Glomerular endothelial cell (primary cell): Measurements from ENCODE around the gene SPTBN2. TPM values are rescaled to one million over a fixed set of nuclear protein-coding genes. Genes with fewer than 3 reads are reported as not detected.

ENCODE experiments used
- DNase-seq: peaks from one replicate; pipeline ENCODE4 v3.0.0-alpha.2; 2011; ENCODE audit warnings: low read depth, low spot score; ENCODE audit errors: extremely low read depth
- total RNA-seq: library from RNA; depleted of rRNA; stranded (reverse); fragments of >200 nt; gene quantifications from 2 replicates; pipeline ENCODE4 v1.2.3, GENCODE V29; 2015

The SPTBN2 gene
- total RNA-seq, 1 donor from 2014 or later = 47.7 TPM

GRCh38 chr11:66686801-66687750 is 41.9 kb downstream of the SPTBN2 start:
- no peak for DNase-seq

DNA sequence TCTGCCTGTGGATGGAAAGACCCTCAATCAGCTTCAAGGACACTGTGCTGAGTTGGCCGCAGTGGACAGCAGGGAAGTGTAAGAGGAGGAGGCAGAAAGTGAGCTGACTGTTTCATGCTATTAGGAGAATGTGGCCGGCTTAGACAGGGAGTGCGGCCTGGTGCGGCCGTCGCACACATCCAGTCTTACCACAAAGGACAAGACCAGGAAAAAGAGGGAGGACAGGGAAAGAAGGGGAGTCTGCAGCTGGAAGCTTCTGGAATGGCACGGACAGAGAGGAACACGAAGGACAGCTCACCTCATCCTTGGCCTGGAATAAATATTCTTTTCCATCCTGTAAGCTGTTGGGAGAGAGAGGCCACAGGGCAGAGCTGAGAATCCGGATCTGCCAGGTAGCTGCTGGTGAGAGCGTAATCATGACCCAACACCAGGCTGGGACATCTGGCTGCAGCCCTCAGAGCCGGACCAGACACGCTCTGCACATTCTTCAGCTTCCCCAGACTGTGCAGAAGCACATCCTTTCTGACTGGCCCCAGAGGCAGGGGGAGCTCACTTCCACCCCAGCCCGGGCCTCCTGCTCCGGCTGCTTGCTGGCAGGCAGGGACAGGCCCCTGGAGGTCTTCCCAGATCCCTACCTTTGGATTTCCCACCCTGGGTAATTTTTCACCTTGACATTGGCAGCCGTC is 42.8 kb downstream of the SPTBN2 start:
- no peak for DNase-seq

GRCh38 chr11:66685276-66686099 is 43.5 kb downstream of the SPTBN2 start:
- no peak for DNase-seq

- no peak for DNase-seq
These were observed 44.4 kb downstream of the SPTBN2 start for GRCh38 chr11:66684635-66685034.

DNA sequence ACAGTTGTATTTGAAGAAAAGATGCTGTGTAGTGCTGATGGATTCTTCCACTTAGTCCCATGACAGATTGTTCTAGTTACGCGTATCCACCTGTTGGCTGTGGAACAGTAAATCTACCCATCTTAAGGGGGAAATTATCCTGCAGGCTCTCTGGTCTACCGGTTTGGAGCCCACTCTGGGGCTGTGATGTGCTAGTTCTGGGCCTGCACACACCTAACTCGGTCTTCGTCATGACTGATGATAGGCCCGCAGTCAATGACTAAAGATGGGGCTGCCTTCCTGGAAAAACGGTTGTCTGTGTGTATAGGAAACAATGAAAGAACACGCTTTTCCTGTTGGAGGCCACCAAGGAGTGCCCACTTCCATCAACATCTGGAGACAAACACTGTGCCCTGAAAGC is 45.1 kb downstream of the SPTBN2 start:
- no peak for DNase-seq

GRCh38 chr11:66680966-66681645 is 47.9 kb downstream of the SPTBN2 start:
- DNase-seq = no peak

- peak; percentile 62 for DNase-seq
These were observed 51.2 kb downstream of the SPTBN2 start, which contains the start of gene RBM4B for GRCh38 chr11:66677599-66678375. Gene RBM4B (minus strand): TSS chr11:66677887. CDS start chr11:66677079, 808 bp downstream.

- no peak for DNase-seq
These were observed 52.0 kb downstream of the SPTBN2 start for GRCh38 chr11:66676931-66677598.

DNA sequence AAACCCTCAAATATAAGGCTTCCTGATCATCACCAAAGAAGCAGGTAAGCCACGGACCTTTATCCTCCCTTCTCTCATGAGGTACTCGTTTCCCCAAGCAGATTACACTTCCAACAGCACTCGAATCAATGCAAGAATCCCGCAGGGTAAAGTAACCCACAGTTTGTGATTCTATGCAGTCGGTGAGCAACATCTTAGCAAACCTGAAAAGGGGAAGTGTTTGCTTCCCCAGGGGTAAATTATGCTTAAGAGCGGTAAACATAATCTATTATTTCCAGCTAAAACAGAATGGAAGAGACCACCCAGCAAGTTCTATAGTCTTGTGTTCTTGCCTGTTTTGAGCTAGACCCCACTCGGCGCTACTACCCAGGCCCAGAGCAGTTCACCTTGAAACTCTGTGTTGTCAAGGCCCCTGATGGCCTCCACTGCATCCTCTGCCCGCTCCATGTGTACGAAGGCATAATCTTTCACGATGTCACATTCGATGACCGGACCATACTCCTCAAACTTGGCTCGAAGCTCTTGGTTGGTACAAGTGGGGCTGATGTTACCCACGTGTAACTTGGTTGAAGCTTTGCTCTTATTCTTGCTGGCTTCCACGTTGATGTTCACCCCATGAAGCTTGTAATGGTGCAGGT is 52.6 kb downstream of the SPTBN2 start:
- no peak for DNase-seq

DNA sequence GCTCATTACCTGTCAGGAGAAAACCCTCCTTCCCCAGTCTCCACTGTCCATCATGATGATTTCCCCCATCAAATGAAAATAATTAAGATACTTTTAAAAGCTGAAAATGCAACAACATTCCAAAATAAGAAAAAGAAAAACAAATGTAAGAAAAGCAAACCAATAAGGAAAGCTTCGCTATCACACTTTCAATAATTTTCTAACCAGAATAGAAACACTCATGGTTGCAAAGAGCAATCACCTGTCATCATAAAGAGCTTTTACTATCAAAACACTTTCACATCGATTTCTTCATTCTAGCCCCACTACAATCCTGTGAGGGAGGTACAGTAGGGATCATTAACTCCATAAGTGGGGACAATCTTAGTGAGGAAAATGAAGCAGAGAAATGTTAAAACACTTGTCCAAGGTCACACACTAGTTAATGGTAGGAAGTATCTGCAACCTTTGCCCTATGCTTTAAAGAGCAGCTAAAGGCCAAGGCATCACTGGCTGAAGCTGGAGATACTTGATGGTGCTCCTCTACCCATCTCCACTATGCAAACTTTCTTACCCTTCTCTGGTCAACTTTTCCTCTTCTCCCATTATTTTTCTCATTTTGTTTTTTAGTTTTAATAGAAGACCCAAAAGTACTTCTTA is 53.9 kb downstream of the SPTBN2 start:
- DNase-seq = no peak

DNA sequence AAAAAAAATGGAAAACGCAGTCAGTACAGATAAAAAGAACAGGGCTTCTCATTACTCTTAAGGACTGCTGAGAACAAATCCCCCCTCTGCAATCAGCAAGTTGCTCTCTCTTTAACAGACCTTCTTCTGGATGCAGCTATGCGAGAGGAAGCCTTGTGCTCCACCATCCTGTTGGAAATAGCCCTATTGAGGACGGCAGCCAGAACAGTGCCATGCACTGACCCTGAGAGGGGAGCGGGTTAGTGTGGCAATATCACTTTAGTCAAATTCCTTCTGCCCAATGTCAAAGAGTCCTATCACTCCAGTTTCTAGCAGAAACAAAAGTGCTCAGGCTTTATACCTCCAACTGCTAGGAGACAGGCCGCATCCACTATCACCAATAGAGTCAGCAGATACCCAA is 58.2 kb downstream of the SPTBN2 start:
- DNase-seq = no peak

- DNase-seq = no peak
These were observed 63.6 kb downstream of the SPTBN2 start for GRCh38 chr11:66665369-66665768.

- no peak for DNase-seq
These were observed 65.2 kb downstream of the SPTBN2 start for GRCh38 chr11:66663741-66664296.

DNA sequence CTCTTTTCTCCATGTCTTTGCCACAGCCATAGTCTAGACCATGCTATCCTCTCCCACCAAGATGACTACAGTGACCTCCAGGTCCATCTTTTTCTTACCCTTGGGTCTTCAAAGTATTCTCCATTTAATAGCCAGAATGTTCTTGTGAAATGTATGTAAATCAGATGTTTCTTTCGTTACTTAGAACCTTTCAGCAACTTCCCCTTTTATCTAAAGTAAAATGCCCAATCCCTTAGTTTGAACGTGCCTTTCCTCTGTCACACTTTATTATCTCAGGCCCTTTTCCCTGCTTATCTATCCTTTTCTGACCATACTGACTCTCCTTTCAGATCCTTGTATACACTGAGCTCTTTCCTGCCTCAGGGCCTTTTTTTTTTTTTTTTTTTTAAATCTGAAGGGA is 69.3 kb downstream of the SPTBN2 start:
- DNase-seq = no peak

DNA sequence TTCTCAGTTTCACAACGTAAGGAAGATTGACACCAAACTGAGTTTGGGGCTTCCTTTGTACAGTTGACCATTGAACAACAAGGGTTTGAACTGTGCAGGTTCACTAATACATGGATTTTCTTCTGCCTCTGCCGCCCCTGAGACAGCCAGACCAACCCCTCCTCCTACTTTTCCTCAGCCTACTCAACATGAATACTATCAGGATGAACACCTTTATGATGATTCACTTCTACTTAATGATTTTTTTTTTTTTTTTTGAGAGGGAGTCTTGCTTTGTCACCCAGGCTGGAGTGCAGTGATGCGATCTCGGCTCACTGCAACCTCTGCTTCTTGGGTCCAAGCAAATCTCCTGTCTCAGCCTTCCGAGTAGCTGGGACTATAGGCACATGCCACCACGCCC is 75.9 kb downstream of the SPTBN2 start:
- DNase-seq = no peak

DNA sequence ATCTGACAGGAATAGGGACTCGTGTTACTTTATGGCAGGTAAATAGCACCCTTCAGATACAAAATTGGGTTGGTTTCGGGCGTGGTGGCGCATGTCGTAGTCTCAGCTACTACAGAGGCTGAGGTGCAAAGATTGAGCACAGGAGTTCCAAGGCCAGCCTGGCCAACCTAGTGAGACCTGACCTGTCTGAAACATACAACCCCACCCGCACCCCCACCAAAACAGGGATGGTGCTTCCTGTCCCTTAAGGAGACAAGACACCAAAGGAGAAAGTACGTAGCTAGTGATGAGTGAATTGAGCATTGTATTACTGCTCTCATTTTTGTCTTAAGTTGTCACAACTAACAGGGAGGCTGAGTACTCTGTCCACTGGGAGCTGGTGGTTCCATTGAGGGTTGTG is 76.4 kb downstream of the SPTBN2 start:
- DNase-seq = no peak

DNA sequence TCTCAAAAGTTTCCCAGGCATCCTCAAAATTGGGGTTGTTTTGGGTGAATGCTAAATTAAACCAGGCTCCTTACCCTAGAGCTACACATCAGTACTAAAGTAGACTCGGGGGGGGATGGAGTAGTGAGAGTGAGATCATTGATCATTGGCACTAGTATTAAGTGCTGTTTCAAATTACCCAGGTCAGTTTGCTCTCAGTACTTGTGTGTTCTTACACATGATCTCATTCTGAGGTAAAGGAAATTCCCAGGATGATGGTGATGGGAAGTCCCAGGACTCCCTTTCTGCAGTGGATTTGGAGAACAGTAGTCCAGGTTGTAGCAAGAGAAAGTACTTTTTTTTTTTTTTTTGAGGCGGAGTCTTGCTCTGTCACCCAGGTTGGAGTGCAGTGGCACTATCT is 78.0 kb downstream of the SPTBN2 start:
- DNase-seq = no peak

GRCh38 chr11:66649903-66650302 is 79.1 kb downstream of the SPTBN2 start:
- no peak for DNase-seq
